Measurements from ENCODE around the gene POT1.

The POT1 gene

GRCh38 chr7:124785994-124786393, 143.6 kb downstream of the POT1 start:
- Histone ChIP-seq H3K27me3 (ENCODE audit: control insufficient read depth, insufficient read depth, low read length) (no peaks in the 10 kb centered on the region), H3K9me3 (ENCODE audit: control insufficient read depth, insufficient read depth, low read length) (no peaks in the 10 kb centered on the region), H3K4me3 (ENCODE audit: low read length) (no peak overlapping the region), H3K27ac (ENCODE audit: low read length) (no peak overlapping the region), H3K4me1 (ENCODE audit: control insufficient read depth, insufficient read depth, low read length) (0 out of 2 replicates have a peak, but pooled peaks cover 1% of the 10 kb centered on the region), H3K36me3 (ENCODE audit: control insufficient read depth, insufficient read depth, low read length) (no peaks in the 10 kb centered on the region)
- no CpG with 5 or more reads among the region's 6 CpGs for whole genome bisulfite sequencing (ENCODE audit: insufficient coverage, insufficient read length)
- DNase-seq (ENCODE audit: low read depth, low spot score), result no peak

- Histone ChIP-seq H3K4me3 (ENCODE audit: low read length) (no peak overlapping the region), H3K27ac (ENCODE audit: low read length) (no peak overlapping the region), H3K36me3 (ENCODE audit: control insufficient read depth, insufficient read depth, low read length) (no peaks in the 10 kb centered on the region), H3K27me3 (ENCODE audit: control insufficient read depth, insufficient read depth, low read length) (no peaks in the 10 kb centered on the region), H3K4me1 (ENCODE audit: control insufficient read depth, insufficient read depth, low read length) (0 out of 2 replicates have a peak, but pooled peaks cover 1% of the 10 kb centered on the region), H3K9me3 (ENCODE audit: control insufficient read depth, insufficient read depth, low read length) (no peaks in the 10 kb centered on the region)
- DNase-seq (ENCODE audit: low read depth, low spot score), result peak; percentile 52
- WGBS (ENCODE audit: insufficient coverage, insufficient read length), result no CpG with 5 or more reads among the region's 9 CpGs
Measured at GRCh38 chr7:124784879-124785818, 144.5 kb downstream of the POT1 start.

- DNase-seq (ENCODE audit: low read depth, low spot score), result no peak
- 100% methylated on average over 1 of the region's 5 CpGs for WGBS (ENCODE audit: insufficient coverage, insufficient read length)
- Histone ChIP-seq H3K4me3 (ENCODE audit: low read length) (no peak overlapping the region), H3K27me3 (ENCODE audit: control insufficient read depth, insufficient read depth, low read length) (no peaks in the 10 kb centered on the region), H3K27ac (ENCODE audit: low read length) (no peak overlapping the region), H3K4me1 (ENCODE audit: control insufficient read depth, insufficient read depth, low read length) (0 out of 2 replicates have a peak, but pooled peaks cover 1% of the 10 kb centered on the region), H3K36me3 (ENCODE audit: control insufficient read depth, insufficient read depth, low read length) (no peaks in the 10 kb centered on the region), H3K9me3 (ENCODE audit: control insufficient read depth, insufficient read depth, low read length) (no peaks in the 10 kb centered on the region)
Measured at GRCh38 chr7:124783271-124783670, 146.4 kb downstream of the POT1 start.

GRCh38 chr7:124781907-124782734, 147.5 kb downstream of the POT1 start:
- Histone ChIP-seq H3K27ac (ENCODE audit: low read length) (no peak overlapping the region), H3K27me3 (ENCODE audit: control insufficient read depth, insufficient read depth, low read length) (no peaks in the 10 kb centered on the region), H3K4me1 (ENCODE audit: control insufficient read depth, insufficient read depth, low read length) (0 out of 2 replicates have a peak, but pooled peaks cover 1% of the 10 kb centered on the region), H3K4me3 (ENCODE audit: low read length) (no peak overlapping the region), H3K9me3 (ENCODE audit: control insufficient read depth, insufficient read depth, low read length) (no peaks in the 10 kb centered on the region), H3K36me3 (ENCODE audit: control insufficient read depth, insufficient read depth, low read length) (no peaks in the 10 kb centered on the region)
- DNase-seq (ENCODE audit: low read depth, low spot score), result no peak
- WGBS (ENCODE audit: insufficient coverage, insufficient read length), result no CpG with 5 or more reads among the region's 12 CpGs

GRCh38 chr7:124781418-124781817, 148.2 kb downstream of the POT1 start:
- H3K9me3 ChIP-seq (ENCODE audit: control insufficient read depth, insufficient read depth, low read length), result no peaks in the 10 kb centered on the region
- H3K4me1 ChIP-seq (ENCODE audit: control insufficient read depth, insufficient read depth, low read length), result 0 out of 2 replicates have a peak, but pooled peaks cover 1% of the 10 kb centered on the region
- H3K27me3 ChIP-seq (ENCODE audit: control insufficient read depth, insufficient read depth, low read length), result no peaks in the 10 kb centered on the region
- no peak overlapping the region for H3K4me3 ChIP-seq (ENCODE audit: low read length)
- DNase-seq (ENCODE audit: low read depth, low spot score), result no peak
- H3K36me3 ChIP-seq (ENCODE audit: control insufficient read depth, insufficient read depth, low read length), result no peaks in the 10 kb centered on the region
- no peak overlapping the region for H3K27ac ChIP-seq (ENCODE audit: low read length)
- WGBS (ENCODE audit: insufficient coverage, insufficient read length), result no CpG with 5 or more reads among the region's 2 CpGs

- H3K27ac ChIP-seq (ENCODE audit: low read length), result no peak overlapping the region
- no peak overlapping the region for H3K4me3 ChIP-seq (ENCODE audit: low read length)
- WGBS (ENCODE audit: insufficient coverage, insufficient read length), result no CpG with 5 or more reads among the region's 1 CpG
- no peak for DNase-seq (ENCODE audit: low read depth, low spot score)
- H3K36me3 ChIP-seq (ENCODE audit: control insufficient read depth, insufficient read depth, low read length), result no peaks in the 10 kb centered on the region
- no peaks in the 10 kb centered on the region for H3K9me3 ChIP-seq (ENCODE audit: control insufficient read depth, insufficient read depth, low read length)
- 0 out of 2 replicates have a peak, but pooled peaks cover 1% of the 10 kb centered on the region for H3K4me1 ChIP-seq (ENCODE audit: control insufficient read depth, insufficient read depth, low read length)
- no peaks in the 10 kb centered on the region for H3K27me3 ChIP-seq (ENCODE audit: control insufficient read depth, insufficient read depth, low read length)
Measured at GRCh38 chr7:124780608-124781007, 149.0 kb downstream of the POT1 start.

GRCh38 chr7:124780056-124780455, 149.6 kb downstream of the POT1 start:
- H3K36me3 ChIP-seq (ENCODE audit: control insufficient read depth, insufficient read depth, low read length), result no peaks in the 10 kb centered on the region
- DNase-seq (ENCODE audit: low read depth, low spot score), result no peak
- H3K27me3 ChIP-seq (ENCODE audit: control insufficient read depth, insufficient read depth, low read length), result no peaks in the 10 kb centered on the region
- H3K27ac ChIP-seq (ENCODE audit: low read length), result no peak overlapping the region
- no peak overlapping the region for H3K4me3 ChIP-seq (ENCODE audit: low read length)
- 0 out of 2 replicates have a peak, but pooled peaks cover 1% of the 10 kb centered on the region for H3K4me1 ChIP-seq (ENCODE audit: control insufficient read depth, insufficient read depth, low read length)
- H3K9me3 ChIP-seq (ENCODE audit: control insufficient read depth, insufficient read depth, low read length), result no peaks in the 10 kb centered on the region

- Histone ChIP-seq H3K9me3 (ENCODE audit: control insufficient read depth, insufficient read depth, low read length) (no peaks in the 10 kb centered on the region), H3K4me3 (ENCODE audit: low read length) (no peak overlapping the region), H3K27me3 (ENCODE audit: control insufficient read depth, insufficient read depth, low read length) (no peaks in the 10 kb centered on the region), H3K4me1 (ENCODE audit: control insufficient read depth, insufficient read depth, low read length) (0 out of 2 replicates have a peak, but pooled peaks cover 1% of the 10 kb centered on the region), H3K27ac (ENCODE audit: low read length) (no peak overlapping the region), H3K36me3 (ENCODE audit: control insufficient read depth, insufficient read depth, low read length) (no peaks in the 10 kb centered on the region)
- no peak for DNase-seq (ENCODE audit: low read depth, low spot score)
Measured at GRCh38 chr7:124779620-124780019, 150.0 kb downstream of the POT1 start.

- H3K9me3 ChIP-seq (ENCODE audit: control insufficient read depth, insufficient read depth, low read length), result no peaks in the 10 kb centered on the region
- WGBS (ENCODE audit: insufficient coverage, insufficient read length), result no CpG with 5 or more reads among the region's 3 CpGs
- DNase-seq (ENCODE audit: low read depth, low spot score), result no peak
- H3K27ac ChIP-seq (ENCODE audit: low read length), result no peak overlapping the region
- 0 out of 2 replicates have a peak, but pooled peaks cover 1% of the 10 kb centered on the region for H3K4me1 ChIP-seq (ENCODE audit: control insufficient read depth, insufficient read depth, low read length)
- H3K4me3 ChIP-seq (ENCODE audit: low read length), result no peak overlapping the region
- no peaks in the 10 kb centered on the region for H3K27me3 ChIP-seq (ENCODE audit: control insufficient read depth, insufficient read depth, low read length)
- H3K36me3 ChIP-seq (ENCODE audit: control insufficient read depth, insufficient read depth, low read length), result no peaks in the 10 kb centered on the region
Measured at GRCh38 chr7:124779194-124779593, 150.4 kb downstream of the POT1 start.

- no peak for DNase-seq (ENCODE audit: low read depth, low spot score)
- H3K4me1 ChIP-seq (ENCODE audit: control insufficient read depth, insufficient read depth, low read length), result no peaks in the 10 kb centered on the region
- no peak overlapping the region for H3K4me3 ChIP-seq (ENCODE audit: low read length)
- H3K9me3 ChIP-seq (ENCODE audit: control insufficient read depth, insufficient read depth, low read length), result no peaks in the 10 kb centered on the region
- WGBS (ENCODE audit: insufficient coverage, insufficient read length), result no CpG with 5 or more reads among the region's 2 CpGs
- no peaks in the 10 kb centered on the region for H3K27me3 ChIP-seq (ENCODE audit: control insufficient read depth, insufficient read depth, low read length)
- no peaks in the 10 kb centered on the region for H3K36me3 ChIP-seq (ENCODE audit: control insufficient read depth, insufficient read depth, low read length)
- no peak overlapping the region for H3K27ac ChIP-seq (ENCODE audit: low read length)
Measured at GRCh38 chr7:124777268-124777667, 152.4 kb downstream of the POT1 start.
